SK-N-MC (cell line): ENCODE results near the gene PNLIPRP3.

Experiments used
- EZH2 ChIP-seq: fragments of 200-600 bp; sonication (generic); IDR thresholded peaks from one replicate; pipeline ENCODE4 v1.6.1; 2017; ENCODE audit warnings: antibody characterized with exemption
- POLR2AphosphoS5 ChIP-seq: IDR thresholded peaks from 2 replicates; pipeline ENCODE4 v1.6.1; 2012; ENCODE audit warnings: mild to moderate bottlenecking, low read depth, low read length, borderline replicate concordance

GRCh38 chr10:116466715-116467422 is 39.2 kb downstream of the PNLIPRP3 start:
- no peak for TF ChIP-seq POLR2AphosphoS5
- no peak for TF ChIP-seq EZH2
